Activated CD4-positive, alpha-beta T cell treated with anti-CD3 and anti-CD28 coated beads for 36 hours (primary cell): ENCODE results near the gene THRB. TPM values are rescaled to one million over a fixed set of nuclear protein-coding genes. Genes with fewer than 3 reads are reported as not detected.
A peak's percentile ranks its signal among the peaks of the same experiment; 100 is the strongest.

Source experiments
- ATAC-seq: fragments of 200-7000 bp; cut with Tn5 transposase; one replicate; pipeline ENCODE4 v1.10.0; 2021; ENCODE audit warnings: mild to moderate bottlenecking, moderate library complexity
- CTCF ChIA-PET: fragments of 350-600 bp; sonication (Branson Sonifier 250); formaldehyde crosslinking; loops from one replicate; lab custom pipeline; 2021; ENCODE audit warnings: antibody characterized with exemption; lab: Charles Lee
- POLR2A ChIA-PET: fragments of 350-600 bp; sonication (Branson Sonifier 250); formaldehyde crosslinking; loops from one replicate; lab custom pipeline; 2021; ENCODE audit warnings: antibody characterized with exemption, inconsistent platforms; lab: Charles Lee
- DNase-seq: peaks from one replicate; pipeline ENCODE4 v3.0.0-alpha.2; 2020
- H3K27ac Mint-ChIP-seq: one replicate; pipeline ENCODE4 v1.8.0; 2021; ENCODE audit warnings: mixed read lengths
- H3K27me3 Mint-ChIP-seq: one replicate; pipeline ENCODE4 v1.8.0; 2021; ENCODE audit warnings: mixed read lengths
- H3K36me3 Mint-ChIP-seq: one replicate; pipeline ENCODE4 v1.8.0; 2021; ENCODE audit warnings: low read depth, mixed read lengths
- H3K4me1 Mint-ChIP-seq: one replicate; pipeline ENCODE4 v1.8.0; 2021; ENCODE audit warnings: mixed read lengths
- H3K4me3 Mint-ChIP-seq: one replicate; pipeline ENCODE4 v1.8.0; 2021; ENCODE audit warnings: mild to moderate bottlenecking, moderate library complexity, mixed read lengths
- H3K9me3 Mint-ChIP-seq: one replicate; pipeline ENCODE4 v1.8.0; 2021; ENCODE audit warnings: low read depth, mixed read lengths
- intact Hi-C, 2 experiments: fragments of 100-400 bp; cut with DNase I in 1 of 2; cut with micrococcal nuclease in 1 of 2; formaldehyde crosslinking; loops; one replicate each; pipeline versions ENCODE4 v1.14.2 to v1.15.1; 2022 to 2024; cut with DNase I, micrococcal nuclease
- total RNA-seq, 2 experiments: library from RNA; stranded (reverse); gene quantifications; one replicate each; pipeline ENCODE4 v1.2.3, GENCODE V29; 2021

Gene THRB
- total RNA-seq, 2 experiments from 2014 or later = not detected

- ChIA-PET CTCF (no interaction called here), POLR2A (no interaction called here)
- no peak for ATAC-seq
- Mint-ChIP-seq H3K4me1 (no peaks in the 10 kb centered on the region), H3K27ac (no peak overlapping the region), H3K4me3 (no peak overlapping the region), H3K27me3 (no peaks in the 10 kb centered on the region), H3K9me3 (peaks cover 2% of the 10 kb centered on the region), H3K36me3 (no peaks in the 10 kb centered on the region)
- intact Hi-C loops = no loop called here
- DNase-seq = no peak
Observed at GRCh38 chr3:24288496-24289236, 206.0 kb downstream of the THRB start.

DNA sequence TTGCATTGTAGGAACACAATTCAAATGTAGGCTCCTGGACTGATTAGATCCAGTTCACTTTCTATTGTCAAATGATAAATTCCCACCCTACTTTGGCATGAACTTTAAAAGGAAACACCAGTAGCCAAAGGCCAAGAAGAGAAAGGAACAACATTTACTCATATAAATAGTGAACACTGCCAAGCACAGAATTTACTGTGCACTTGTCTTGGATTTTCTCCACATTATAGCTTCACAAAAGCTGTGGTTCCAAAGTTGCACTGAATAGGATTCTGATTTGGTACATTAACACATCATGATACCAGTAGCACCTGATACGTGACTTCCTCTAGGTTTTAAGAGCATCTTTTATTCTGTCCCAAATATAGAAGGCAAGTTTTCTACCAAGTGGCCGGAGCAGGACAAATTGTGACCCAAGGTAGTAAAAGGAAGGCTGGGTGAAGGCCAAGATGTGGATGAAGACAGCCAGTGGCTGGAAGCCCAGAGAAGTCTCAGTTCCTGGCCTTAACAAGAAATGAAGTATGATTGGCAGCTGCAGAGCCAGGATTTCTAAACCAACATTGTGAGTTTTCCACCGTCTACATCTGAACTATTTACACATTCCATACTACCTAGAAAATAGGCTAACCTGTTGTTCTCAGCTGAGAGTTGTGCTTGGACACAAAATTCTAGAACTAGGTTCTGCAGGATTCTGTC lies 206.7 kb downstream of the THRB start:
- Mint-ChIP-seq H3K9me3 (peaks cover 2% of the 10 kb centered on the region), H3K4me1 (no peaks in the 10 kb centered on the region), H3K36me3 (no peaks in the 10 kb centered on the region), H3K27ac (no peak overlapping the region), H3K4me3 (no peak overlapping the region), H3K27me3 (no peaks in the 10 kb centered on the region)
- no peak for DNase-seq
- CTCF ChIA-PET = no interaction called here
- POLR2A ChIA-PET = no interaction called here
- intact Hi-C loops = no loop called here
- ATAC-seq = no peak

GRCh38 chr3:24286405-24286804 lies 208.2 kb downstream of the THRB start:
- no peak overlapping the region for H3K27ac Mint-ChIP-seq
- H3K9me3 Mint-ChIP-seq = peaks cover 2% of the 10 kb centered on the region
- DNase-seq = no peak
- H3K36me3 Mint-ChIP-seq = no peaks in the 10 kb centered on the region
- CTCF ChIA-PET = no interaction called here
- no peaks in the 10 kb centered on the region for H3K4me1 Mint-ChIP-seq
- intact Hi-C loops = no loop called here
- ATAC-seq = no peak
- POLR2A ChIA-PET = no interaction called here
- H3K27me3 Mint-ChIP-seq = no peaks in the 10 kb centered on the region
- no peak overlapping the region for H3K4me3 Mint-ChIP-seq

- H3K9me3 Mint-ChIP-seq = no peaks in the 10 kb centered on the region
- no peak overlapping the region for H3K27ac Mint-ChIP-seq
- no peaks in the 10 kb centered on the region for H3K4me1 Mint-ChIP-seq
- DNase-seq (no peak), ATAC-seq (no peak)
- peaks cover 6% of the 10 kb centered on the region for H3K27me3 Mint-ChIP-seq
- no peak overlapping the region for H3K4me3 Mint-ChIP-seq
- intact Hi-C loops = no loop called here
- CTCF ChIA-PET = interaction anchor here (0.6 kb wide), 1 partner anchor 20 kb away, joined by 3 read pairs; no protein-coding TSS in a partner anchor
- POLR2A ChIA-PET = no interaction called here
- no peaks in the 10 kb centered on the region for H3K36me3 Mint-ChIP-seq
Observed at GRCh38 chr3:24278543-24278942, 216.1 kb downstream of the THRB start.

DNA sequence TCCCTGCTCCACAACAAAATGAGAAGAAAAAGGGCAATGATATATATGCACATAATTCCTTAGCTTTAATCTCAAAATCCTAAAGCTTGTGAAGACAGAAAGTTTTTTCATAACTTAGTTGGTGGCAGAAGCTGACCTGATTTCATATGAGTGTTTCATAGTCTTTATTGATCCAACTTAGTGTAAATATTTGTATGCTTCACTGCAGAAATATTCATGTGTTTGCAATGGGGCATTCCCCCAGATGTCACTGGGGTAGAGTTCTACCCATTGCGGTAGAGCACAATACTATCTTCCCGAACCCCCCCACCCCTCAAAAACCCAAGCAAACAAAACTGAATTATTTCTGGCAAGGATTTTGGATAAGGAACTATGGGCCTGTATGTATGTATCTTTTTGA lies 221.2 kb downstream of the THRB start:
- intact Hi-C loops = no loop called here
- Mint-ChIP-seq H3K4me3 (no peak overlapping the region), H3K9me3 (no peaks in the 10 kb centered on the region), H3K36me3 (no peaks in the 10 kb centered on the region), H3K27ac (no peak overlapping the region), H3K27me3 (peaks cover 10% of the 10 kb centered on the region), H3K4me1 (no peaks in the 10 kb centered on the region)
- DNase-seq = no peak
- CTCF ChIA-PET = interaction anchor here (0.7 kb wide), 1 partner anchor 298 kb away, joined by 3 read pairs; no protein-coding TSS in a partner anchor
- no peak for ATAC-seq
- POLR2A ChIA-PET = no interaction called here

GRCh38 chr3:24272875-24273274 lies 221.8 kb downstream of the THRB start:
- ATAC-seq (no peak), DNase-seq (no peak)
- POLR2A ChIA-PET = no interaction called here
- Mint-ChIP-seq H3K9me3 (no peaks in the 10 kb centered on the region), H3K4me1 (no peaks in the 10 kb centered on the region), H3K4me3 (no peak overlapping the region), H3K36me3 (no peaks in the 10 kb centered on the region), H3K27me3 (peaks cover 10% of the 10 kb centered on the region), H3K27ac (no peak overlapping the region)
- intact Hi-C loops = no loop called here
- CTCF ChIA-PET = no interaction called here

DNA sequence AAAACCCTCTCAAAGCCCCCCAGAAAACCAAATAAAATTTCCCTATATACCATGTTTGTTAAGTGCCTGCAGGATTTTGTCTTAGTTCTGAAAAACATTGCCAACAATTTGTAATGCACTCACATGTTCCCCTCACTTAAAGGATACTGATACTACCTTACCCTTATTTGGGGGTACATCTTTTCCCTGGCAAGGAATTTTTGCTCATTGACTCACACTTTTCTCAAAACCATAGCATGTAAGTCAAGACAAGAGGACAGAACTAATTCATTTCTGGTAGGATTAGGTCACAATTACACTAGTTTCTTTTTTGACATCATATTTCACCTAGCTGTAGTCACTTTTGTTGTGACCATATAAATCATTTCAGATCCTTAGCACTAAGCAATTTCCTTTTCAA lies 222.2 kb downstream of the THRB start:
- ChIA-PET CTCF (no interaction called here), POLR2A (no interaction called here)
- no peak overlapping the region for H3K4me3 Mint-ChIP-seq
- ATAC-seq (no peak), DNase-seq (no peak)
- H3K4me1 Mint-ChIP-seq = no peaks in the 10 kb centered on the region
- H3K36me3 Mint-ChIP-seq = no peaks in the 10 kb centered on the region
- no peak overlapping the region for H3K27ac Mint-ChIP-seq
- intact Hi-C loops = no loop called here
- peaks cover 10% of the 10 kb centered on the region for H3K27me3 Mint-ChIP-seq
- no peaks in the 10 kb centered on the region for H3K9me3 Mint-ChIP-seq

- peaks cover 6% of the 10 kb centered on the region for H3K27me3 Mint-ChIP-seq
- no peak overlapping the region for H3K4me3 Mint-ChIP-seq
- intact Hi-C loops = no loop called here
- no peak overlapping the region for H3K27ac Mint-ChIP-seq
- no peaks in the 10 kb centered on the region for H3K36me3 Mint-ChIP-seq
- DNase-seq (no peak), ATAC-seq (no peak)
- H3K4me1 Mint-ChIP-seq = no peaks in the 10 kb centered on the region
- ChIA-PET POLR2A (no interaction called here), CTCF (interaction anchor here (1.2 kb wide), 1 partner anchor 10 kb away, joined by 3 read pairs; no protein-coding TSS in a partner anchor)
- H3K9me3 Mint-ChIP-seq = no peaks in the 10 kb centered on the region
Observed at GRCh38 chr3:24271228-24271627, 223.4 kb downstream of the THRB start.

GRCh38 chr3:24270744-24271143 lies 223.9 kb downstream of the THRB start:
- H3K9me3 Mint-ChIP-seq = no peaks in the 10 kb centered on the region
- ATAC-seq (no peak), DNase-seq (no peak)
- H3K4me1 Mint-ChIP-seq = no peaks in the 10 kb centered on the region
- no peak overlapping the region for H3K4me3 Mint-ChIP-seq
- POLR2A ChIA-PET = no interaction called here
- H3K27ac Mint-ChIP-seq = no peak overlapping the region
- CTCF ChIA-PET = interaction anchor here (1.2 kb wide), 1 partner anchor 9 kb away, joined by 3 read pairs; no protein-coding TSS in a partner anchor
- H3K27me3 Mint-ChIP-seq = peaks cover 6% of the 10 kb centered on the region
- intact Hi-C loops = no loop called here
- no peaks in the 10 kb centered on the region for H3K36me3 Mint-ChIP-seq

DNA sequence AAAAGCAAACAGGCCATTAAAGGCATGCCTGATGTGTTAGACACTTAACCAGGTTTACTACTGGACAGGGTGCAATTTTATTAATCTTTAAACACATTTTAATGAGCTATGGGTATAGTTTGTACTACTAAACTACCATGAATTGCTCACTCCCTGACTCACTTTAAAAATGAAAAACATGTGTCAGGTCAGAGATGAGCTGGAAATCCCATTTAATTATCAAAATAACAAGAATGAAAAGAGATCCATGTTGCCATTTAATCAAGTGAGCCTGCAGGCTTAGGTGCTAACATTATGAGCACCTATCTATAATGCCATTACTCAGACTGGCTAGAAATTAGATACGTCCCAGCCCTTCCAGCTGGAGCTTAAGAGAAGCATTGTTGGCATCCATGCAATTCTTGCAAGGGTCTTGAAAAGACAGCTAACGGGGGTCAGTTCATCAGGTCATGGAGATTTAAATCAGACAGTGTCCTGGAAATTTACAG lies 224.4 kb downstream of the THRB start:
- no peaks in the 10 kb centered on the region for H3K4me1 Mint-ChIP-seq
- H3K4me3 Mint-ChIP-seq = no peak overlapping the region
- ChIA-PET POLR2A (no interaction called here), CTCF (no interaction called here)
- peaks cover 6% of the 10 kb centered on the region for H3K27me3 Mint-ChIP-seq
- intact Hi-C loops = no loop called here
- no peaks in the 10 kb centered on the region for H3K36me3 Mint-ChIP-seq
- no peak for ATAC-seq
- no peaks in the 10 kb centered on the region for H3K9me3 Mint-ChIP-seq
- H3K27ac Mint-ChIP-seq = no peak overlapping the region
- DNase-seq = no peak

DNA sequence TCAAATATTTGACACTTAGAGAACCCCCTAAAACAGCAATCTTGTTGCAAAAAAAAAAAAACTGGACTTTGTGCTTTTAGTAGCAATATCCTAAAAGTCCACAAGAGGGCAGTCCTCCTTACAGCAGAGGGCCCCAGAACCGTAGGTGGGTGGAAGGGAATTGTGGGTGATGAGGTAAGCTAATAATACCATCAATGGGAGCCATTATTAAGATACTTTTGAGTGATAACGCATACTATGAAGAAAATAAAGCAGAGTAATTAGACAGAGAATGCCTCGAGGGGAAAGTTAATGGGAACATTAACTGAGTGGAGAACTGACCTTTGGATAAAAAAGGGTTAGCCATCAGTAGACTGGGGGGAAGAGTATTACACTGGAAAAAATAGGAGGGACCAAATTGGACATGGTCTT lies 229.9 kb downstream of the THRB start:
- Mint-ChIP-seq H3K9me3 (no peaks in the 10 kb centered on the region), H3K27me3 (peaks cover 12% of the 10 kb centered on the region), H3K36me3 (no peaks in the 10 kb centered on the region), H3K4me1 (no peaks in the 10 kb centered on the region), H3K4me3 (no peak overlapping the region), H3K27ac (no peak overlapping the region)
- CTCF ChIA-PET = interaction anchor here (0.6 to 1.3 kb wide), 4 partner anchors 10 to 311 kb away, joined by 3 to 4 read pairs (median 4); no protein-coding TSS in a partner anchor
- ATAC-seq = no peak
- DNase-seq = peak; percentile 18
- intact Hi-C loops = loop anchor here in 1 of 2 experiments (5.0 kb wide), 1 partner anchor 418 kb away; no protein-coding TSS in a partner anchor
- POLR2A ChIA-PET = no interaction called here
